Activated CD8-positive, alpha-beta memory T cell treated with anti-CD3 and anti-CD28 coated beads, Interleukin-2, amount 50 U/mL, for 24 hours (primary cell): ENCODE results near the gene EMP1.

Experiments
- DNase-seq: peaks from one replicate; pipeline ENCODE4 v3.0.0-alpha.2; 2020; ENCODE audit errors: extremely low read depth

The EMP1 gene, protein sequence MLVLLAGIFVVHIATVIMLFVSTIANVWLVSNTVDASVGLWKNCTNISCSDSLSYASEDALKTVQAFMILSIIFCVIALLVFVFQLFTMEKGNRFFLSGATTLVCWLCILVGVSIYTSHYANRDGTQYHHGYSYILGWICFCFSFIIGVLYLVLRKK

DNA sequence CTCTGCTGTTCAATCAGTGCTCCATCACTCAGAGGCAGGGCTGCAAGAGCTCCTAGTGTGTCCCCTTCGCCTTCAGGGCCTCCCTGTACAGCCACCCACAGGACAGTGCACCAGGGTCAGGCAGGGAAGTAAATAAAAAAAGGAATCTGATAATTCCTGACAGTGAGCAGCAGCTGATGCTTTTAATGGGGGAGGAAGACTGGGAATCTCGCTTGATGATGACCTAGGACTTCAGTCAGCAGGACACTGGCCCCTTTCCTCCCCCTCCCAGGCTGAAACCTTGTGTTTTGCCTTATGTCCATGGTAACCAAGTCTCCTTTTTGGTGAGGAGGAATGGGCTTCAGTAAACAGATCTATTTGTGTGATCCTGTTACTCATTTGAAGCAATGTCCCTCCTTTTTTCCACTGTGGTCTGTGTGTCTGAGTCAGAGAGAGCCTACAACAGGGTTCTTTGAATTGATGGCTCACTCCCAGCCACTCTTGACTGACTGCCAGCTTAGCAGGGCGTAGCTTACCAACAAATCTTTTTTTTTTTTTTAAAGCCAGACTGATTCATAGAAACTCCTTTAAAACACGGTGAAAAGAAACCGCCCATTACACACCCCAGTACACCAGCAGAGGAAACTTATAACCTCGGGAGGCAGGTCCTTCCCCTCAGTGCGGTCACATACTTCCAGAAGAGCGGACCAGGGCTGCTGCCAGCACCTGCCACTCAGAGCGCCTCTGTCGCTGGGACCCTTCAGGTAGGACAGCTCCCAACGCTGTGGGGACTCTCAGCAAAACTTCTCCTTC lies at the start of gene EMP1:
Gene EMP1 (plus strand): TSS at position 597 of the 792 bp plus-strand sequence. CDS start 14,785 bp downstream, outside the sequence.
- peak; percentile 68 for DNase-seq

DNA sequence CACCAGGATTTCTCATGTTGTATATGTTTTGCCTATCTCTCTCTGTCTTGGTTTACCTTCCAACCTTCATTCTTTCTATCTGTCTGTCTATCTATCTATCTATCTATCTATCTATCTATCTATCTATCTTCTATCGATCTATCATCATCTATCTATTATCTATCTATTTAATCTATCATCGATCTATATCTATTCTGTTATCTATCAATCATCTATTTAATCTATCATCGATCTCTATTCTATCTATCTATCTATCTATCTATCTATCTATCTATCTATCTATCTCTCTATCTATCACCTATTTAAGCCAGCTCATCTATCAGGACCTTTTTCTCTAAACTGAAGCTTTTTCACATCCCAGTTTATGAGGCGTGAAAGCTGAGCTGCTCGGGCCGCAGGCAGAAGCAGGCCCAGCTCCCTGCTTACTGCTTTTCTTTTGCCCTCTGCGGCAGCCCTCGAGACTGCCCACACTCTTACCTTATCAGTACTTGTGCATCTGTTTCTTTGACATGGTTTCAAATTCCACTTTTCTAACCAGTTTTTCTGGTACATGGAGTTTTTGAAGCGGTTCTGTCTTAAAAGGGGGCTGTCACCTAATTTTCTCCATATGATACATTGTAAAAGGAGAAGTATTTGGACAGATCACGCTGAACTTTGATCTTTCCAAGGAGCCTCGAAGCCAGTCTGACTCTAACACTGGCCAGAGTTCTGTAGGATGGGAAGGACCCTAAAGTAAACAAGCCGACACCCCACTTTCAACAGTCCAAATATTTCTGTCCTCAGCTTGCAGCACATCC lies 48.6 kb upstream of the EMP1 start:
- DNase-seq: no peak

DNA sequence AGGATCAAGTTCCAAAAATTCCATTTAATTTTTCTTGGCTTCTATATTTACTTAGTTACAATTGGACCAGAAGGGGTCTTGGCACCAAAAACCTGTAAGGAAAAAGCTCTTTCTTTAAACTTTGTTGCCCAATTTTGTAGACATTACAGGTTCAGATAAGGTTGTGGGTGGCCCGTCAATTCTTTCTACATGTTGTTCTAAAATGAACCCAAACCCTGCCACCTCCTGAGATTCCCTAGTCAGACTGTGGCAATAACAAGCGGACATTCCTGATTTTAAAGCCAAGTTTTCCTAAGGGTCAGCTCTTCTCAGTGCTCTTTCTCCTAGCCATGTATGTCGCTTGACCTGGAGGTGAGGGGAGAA lies 48.1 kb upstream of the EMP1 start:
- no peak for DNase-seq

DNA sequence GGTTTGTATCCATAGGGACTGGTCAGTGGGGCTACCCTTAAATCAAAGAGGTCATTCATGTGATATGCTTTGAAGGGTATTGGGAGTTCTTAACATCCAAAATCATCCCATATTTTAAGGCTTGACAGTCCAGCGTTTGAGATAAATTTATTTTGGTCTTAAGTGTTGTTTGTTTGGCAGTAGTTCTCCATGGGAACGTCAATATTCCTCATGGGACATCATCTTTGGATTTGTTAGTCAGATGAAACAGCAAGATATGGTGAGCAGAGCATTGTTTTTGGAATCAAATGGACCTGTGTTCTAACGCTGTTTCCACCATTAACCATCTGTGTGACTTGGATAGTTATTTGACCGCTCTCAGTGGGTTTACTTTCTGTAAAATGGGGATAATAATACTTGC lies 47.1 kb upstream of the EMP1 start:
- DNase-seq: no peak

DNA sequence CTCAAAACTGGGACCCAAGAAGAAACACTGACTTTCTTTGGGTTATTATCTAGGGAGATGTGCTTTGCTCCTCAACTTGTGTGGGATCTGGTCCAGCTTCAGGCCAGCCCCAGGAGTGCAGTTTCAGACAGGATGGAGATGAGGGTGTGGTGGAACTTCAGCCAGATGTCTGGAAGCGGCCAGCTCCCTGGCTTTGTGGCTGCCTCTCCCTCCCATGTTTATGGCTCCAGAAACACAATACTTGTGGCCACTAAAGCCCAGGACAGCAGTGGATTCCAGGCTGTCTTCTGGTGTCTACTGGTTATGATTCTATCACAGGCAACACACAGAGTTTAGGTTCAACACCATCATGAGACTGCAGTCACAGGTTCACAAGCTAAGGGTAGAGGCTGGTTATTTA lies 44.2 kb upstream of the EMP1 start:
- no peak for DNase-seq

DNA sequence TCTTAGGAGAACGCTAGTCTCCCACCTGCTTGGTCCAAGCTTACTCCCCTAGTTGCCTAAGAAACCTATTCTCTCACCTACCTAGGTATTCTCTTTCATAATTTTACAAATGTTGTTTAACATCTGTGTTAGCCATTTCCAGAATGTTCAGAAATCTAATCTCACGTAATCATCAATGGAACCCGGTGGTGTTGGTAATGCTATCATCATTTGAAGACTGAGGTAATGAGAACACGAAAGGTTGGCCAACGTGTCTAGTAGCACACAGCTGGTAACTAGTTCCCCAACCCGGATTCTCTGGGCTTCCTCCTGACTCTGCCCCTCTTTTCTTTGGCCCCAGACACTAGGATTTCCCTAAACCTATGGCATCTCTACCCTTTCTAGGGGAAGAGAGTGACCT lies 43.8 kb upstream of the EMP1 start:
- DNase-seq: no peak

DNA sequence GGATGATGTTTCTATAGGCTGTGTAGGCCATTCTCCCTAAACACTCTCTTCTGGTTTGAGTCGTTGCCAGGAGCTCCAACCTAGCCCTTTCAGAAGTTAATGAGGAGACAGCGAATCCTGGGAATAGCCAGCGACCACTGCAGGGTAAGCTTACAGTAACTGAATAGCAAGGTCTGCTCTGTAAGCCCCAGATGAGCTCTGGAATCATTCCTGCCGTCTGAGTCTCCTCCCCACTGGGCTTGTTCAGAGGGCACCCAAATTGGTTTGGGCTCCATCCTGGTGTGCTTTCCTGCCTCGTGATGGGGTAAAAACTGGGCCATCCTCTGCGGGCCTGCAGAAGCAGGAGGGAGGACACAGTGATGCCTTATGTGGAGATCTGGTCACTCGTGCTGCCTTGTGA lies 43.3 kb upstream of the EMP1 start:
- DNase-seq: no peak

DNA sequence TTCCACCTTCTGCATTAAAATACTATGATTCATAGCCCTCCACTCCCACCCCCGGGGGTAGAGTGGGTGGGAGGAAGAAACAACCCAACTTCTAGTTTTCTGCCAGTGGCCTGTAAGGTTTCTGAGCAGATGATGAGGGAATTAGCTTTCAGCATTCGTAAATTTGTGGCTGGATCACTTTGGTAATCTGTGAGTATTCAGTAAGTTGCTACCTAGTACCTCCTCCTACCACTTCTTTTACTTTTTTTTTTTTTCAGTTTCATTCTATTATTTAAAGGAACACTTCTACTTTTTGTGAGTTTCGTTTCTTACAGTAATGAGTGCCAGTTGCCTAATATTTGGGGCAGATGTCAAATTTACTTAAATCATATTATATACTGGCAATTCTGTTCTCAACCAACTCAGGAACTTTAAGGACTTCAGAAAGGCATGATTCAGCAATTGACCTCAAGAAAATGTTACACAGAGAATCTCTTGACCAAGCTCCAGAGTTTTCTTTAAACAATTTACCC lies 42.4 kb upstream of the EMP1 start:
- no peak for DNase-seq

DNA sequence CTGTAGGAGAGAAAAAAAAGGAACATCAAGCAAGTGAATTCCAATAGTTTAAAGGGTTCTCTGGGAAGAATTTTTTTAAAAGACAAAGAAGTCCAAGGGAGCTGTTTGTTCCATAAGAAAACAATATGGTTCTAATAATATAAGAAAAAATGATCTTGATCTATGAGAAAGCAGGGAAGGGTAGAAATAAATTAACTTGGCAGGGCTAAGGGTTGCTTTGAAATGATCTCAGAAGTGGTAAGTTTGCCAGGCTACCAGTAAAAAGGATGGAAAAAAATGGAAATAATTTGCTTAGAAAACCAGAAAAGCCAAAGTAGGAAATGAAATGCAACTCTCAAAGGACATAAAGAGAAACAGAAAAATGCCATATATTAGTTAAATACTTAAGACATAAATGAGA lies 41.7 kb upstream of the EMP1 start:
- no peak for DNase-seq

DNA sequence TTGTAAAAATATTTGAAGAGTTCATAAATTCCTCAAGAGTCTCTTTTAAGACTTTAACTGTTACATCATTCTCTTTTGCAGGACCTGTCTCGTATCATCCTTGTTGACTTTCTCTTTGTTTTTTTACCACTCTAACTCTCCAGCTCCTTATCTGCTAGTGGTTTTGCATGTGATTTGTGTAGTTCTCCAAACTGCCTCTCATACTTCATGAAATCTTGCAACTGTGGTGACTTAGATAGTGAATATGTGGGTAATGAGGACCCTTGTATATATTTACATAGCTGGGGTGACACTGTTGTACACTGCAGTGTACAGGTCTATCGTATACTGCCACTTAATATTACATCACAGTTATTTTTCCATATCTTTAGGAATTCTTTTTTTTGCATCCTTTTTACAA lies 40.2 kb upstream of the EMP1 start:
- DNase-seq: no peak

DNA sequence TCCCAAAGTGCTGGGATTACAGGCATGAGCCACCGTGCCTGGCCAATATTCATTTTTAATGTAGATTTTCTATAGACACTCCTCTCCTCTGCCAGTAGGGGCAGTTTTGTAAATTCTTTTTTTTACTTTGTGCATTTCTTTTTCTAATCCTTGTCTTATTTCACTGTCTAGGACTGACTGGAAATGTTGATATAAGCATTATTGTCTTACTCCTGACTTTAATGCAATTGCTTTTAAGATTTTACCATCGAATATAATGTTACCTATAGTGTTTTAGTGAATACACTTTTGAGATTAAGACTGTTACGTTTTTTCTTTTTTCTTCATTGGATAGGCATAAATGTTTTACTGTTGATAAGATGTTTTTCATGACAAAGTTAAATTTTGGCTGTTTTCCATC lies 35.4 kb upstream of the EMP1 start:
- DNase-seq: no peak

DNA sequence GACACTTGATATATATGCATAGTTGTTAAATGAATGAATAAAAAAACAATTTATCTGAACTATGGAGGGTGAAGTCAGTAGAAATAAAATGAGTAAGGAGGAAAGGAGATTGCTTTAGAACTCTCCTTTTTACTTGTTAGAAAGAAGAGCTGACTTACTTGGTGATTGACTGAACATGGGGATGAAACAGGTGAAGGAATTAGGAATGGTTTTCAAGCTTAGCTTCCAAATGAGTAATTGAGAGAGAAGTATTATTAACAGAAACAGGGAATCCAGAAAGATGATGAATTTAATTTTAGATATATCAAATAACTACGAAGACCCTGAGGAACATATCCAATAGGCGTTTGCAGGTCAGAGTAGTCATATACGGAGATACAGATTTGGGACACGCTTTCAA lies 33.6 kb upstream of the EMP1 start:
- DNase-seq: no peak

DNA sequence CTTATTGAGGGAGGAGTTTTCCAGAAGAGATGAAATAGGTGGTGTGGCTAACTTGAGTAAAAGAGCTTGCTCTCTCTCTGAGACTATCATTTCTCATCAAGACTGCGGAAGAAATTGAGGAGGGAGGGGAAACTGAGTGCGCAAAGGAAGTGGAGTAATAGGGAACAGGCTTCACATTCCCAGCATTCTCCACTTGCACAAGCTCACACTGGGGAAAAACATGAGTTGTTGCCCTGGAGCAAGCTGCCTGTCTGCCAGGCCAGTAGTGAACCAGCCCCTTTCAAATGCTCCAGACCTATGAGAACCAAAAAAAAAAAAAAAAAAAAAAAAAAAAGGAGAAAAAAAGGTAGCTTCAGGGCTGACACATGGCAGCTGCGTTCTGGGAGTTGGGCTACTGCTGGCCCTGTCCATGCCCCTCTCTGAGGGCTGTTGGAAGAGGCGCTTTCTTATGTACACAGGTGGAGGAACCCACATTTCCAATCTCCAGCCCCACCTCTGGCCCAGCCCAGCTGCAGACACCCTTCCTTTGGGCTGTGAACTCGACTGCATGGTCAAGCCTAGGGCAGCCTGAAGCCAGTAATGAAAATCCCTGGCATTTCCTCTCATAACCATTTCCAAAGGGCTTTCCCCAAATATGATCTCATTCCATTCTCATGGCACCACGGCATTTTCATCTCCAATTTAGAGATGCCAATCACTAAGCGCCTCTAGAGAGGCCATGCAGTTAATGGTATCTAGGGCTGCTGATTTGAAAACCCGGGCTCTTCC lies 32.5 kb upstream of the EMP1 start:
- DNase-seq: no peak

DNA sequence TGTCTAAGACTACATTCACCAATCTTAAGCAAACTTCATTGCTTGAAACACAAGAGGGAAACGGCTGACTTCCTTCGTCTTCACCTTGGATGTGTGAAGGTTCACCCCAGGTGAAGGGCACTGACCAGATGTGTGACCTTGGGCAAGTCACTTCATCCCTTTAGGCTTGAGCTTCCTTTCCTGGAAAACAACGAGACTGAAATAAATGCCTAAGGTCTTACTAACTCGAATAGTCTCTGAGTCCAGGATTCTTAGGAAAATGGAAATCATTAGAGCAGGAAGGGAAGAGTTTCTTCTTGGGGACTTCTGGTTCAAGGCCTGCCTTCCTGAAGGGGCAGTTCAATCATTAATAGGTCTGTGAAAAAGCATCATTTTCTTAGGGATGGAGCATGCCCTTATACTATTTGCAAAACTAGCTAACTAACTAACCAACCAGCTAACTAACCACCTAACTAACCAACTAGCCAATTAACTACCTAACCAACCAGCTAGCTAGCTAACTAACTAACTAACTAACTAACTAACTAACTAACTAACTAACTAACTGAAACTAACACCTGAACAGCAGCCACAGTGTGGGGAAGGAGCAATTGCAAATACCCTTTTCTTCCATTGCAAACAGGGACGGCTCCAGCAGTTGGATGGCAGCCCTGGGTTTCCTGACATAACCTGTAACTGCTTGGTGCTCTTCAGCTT lies 31.5 kb upstream of the EMP1 start:
- DNase-seq: no peak

DNA sequence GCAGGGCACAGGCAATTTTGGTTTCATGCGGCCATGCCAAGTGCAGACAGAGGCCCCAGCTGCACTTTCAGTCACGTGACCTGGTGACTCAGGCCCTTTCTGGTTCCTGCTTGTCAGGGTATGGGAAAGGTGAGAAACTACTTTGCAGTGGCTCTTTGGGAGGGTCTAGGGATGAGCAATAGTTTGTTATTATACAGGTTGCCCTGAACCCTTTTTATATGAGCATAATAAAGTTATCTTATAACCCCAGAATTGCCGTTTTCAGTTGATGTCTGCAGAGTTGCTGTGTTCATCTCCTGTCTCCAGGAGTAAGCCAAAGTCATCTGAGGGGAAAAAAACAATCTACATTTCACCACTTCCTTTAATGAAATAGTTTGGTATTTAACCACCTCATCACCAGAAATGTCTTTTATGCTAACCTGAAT lies 30.9 kb upstream of the EMP1 start:
- peak; percentile 64 for DNase-seq

DNA sequence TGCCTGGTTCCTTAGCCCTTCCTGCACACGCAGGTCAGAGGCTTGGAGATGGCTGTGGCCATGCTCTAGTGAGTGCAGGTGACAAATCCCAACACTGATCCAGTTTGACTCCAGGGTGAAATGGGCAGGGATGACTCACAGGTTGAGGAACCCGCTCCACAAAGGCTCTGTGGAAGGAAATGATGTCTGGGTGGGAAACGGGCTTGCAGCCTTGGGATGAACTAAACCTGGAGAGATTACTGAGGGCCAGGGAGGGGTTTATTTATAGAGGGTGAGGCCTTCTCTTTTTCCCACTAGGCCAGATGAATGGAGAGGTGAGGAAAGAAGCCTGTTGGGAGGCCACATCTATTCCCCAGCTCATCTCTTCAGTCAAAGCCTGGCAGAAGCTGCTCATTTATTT lies 29.3 kb upstream of the EMP1 start:
- DNase-seq: no peak

DNA sequence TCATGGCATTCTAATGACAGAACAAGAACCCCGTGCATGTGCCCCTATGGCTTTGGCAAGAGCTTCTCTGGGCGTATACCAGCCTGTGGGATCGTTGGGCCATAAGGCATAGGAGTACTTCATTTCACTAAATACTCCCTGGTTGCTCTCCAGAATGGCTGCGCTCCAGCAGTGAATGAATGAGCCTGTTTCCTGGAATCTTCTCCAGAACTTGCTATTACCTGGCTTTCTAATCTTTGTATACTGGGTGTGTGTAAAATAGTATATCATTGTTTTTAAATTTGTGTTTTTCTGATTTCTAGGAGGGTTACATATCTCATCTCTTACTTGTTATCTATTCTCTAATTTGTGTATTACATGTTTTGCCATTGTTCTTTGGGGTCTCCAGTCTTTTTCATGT lies 28.6 kb upstream of the EMP1 start:
- DNase-seq: no peak

DNA sequence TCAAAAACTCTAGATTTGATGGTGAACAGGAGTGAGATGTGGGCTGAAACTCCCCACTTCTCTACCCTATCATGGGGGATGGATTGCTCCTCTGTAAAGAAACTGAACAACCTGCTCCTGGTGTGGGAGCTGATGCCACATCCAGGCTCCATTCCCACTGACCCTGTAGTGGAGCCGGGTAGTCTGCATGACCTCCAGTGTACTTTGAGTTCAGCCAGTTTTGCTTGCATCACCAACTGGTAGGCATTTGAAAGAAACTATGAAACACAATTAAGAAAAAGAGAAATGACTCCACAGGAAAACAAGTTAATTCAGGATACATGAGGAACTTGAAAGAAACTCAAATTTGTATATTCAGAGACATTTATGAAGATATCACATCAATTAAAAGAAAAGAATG lies 27.3 kb upstream of the EMP1 start:
- DNase-seq: no peak

DNA sequence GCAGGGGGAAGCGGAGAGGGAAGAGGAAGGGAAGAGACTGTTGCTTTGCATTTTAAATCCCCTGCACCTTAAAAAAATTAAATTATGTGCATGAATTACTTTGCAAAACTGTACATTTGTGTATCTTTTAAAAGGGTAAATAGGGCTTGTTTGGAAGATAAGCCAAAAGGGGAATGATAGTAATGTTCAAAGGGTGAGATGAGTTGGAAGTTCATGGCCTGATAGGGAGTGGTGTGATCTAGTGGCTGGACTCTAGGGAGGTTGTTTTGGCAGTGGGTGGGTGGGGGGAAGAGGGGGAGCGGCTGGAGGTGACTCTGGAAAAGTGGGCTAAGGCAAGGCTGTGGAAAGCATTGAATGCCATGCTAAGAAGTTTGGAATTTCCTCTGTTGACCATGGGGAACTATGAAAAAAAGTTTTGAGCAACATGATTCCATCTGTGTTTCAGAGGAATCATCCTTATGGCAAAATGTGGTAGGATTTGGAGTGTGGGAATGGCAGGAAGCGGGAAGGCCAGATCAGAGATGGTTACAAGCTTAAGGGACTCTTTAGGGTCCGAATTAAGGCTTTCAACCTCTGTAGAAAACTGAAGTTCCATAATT lies 25.5 kb upstream of the EMP1 start:
- DNase-seq: no peak

DNA sequence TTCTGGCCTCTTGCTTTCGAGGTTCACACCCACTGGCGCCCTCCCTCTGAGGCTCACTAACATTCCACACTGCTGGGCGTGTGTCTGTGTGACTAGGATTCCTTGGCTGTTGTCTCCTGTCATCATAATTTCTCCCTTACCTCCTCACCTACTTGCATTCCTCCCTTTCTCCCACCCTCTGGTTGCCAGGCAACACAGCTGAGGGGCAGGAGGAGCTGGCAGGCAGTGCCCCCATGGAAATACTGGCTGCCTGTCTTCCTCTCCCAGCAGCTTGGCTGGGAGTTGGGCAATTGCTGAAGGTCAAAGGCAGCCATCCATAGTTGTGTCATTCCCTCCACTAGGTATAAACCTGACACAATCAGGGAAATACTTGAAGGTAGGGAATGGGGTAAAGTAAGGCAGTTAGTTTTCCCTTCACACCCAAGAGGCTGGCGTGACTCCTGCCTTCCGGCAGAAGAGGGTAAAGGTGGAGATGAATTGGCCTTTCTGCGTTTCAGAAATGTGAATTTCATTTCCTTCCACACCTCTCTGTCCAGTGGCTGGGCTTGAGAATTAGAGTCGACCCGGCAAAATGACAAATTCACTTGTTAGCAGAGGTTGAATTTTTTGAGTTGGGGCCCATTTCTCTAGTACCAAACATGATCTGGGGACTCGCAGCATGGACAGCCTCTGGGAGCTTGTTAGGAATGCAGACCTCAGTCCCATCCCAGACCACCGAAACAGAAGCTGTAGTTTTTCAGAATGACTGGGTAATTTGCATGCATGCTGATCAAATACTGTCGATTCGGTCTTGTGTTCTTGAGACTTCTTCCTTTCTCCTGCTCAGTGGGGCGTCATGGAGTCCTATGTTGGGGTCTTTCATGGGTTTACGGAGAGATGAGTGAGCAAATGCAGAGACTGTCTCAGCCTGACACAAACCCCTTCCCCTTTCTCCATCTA lies 24.3 kb upstream of the EMP1 start:
- DNase-seq: no peak
